Measurements from ENCODE around the gene ITGAX. TPM values are rescaled to one million over a fixed set of nuclear protein-coding genes. Genes with fewer than 3 reads are reported as not detected.

The ITGAX gene
- total and polyA plus RNA-seq, 10 of the 15 experiments (the other 5 are each of a cell fraction or from before 2014, with no cell fraction given) = 1.6 to 37.9 (median 17.9) TPM

DNA sequence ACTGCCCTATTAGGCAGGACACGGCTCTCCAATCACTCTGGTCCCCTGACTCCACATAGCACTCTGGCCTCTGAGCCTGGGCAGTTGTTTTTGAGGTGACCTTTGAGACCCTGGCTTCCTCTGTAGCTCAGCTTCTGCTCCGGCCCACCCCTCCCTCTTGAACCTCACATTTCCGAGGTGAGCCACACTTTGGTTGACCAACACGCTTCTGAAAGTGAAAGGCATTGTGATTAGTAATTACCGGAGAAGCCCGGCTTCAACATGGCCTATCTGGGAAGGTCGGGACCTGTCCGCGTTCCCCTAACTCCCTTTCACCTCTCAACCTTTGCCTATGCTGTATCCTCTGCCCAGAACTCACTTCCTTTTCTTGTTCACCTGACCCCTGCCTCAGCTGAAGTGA lies 10.3 kb upstream of the ITGAX start (continued):
- no peak for TF ChIP-seq ZBTB11 (CRISPR knock-in tag; IDR thresholded peaks at IDR 0.05)
- 0 out of 2 replicates have a peak, but pooled peaks have one; percentile 27 for TF ChIP-seq MXI1 (IDR thresholded peaks at IDR 0.05; ENCODE audit: low read depth, low read length)
- no peak for TF ChIP-seq LARP7 (IDR thresholded peaks at IDR 0.05)
- no peak for TF ChIP-seq RAD51 (IDR thresholded peaks at IDR 0.05)
- TF ChIP-seq MYC (IDR thresholded peaks at IDR 0.05; ENCODE audit: insufficient read depth, insufficient read length, insufficient replicate concordance, low read length, severe bottlenecking) = no peak
- peak; percentile 63; the same call in 1 of the 2 replicates for TF ChIP-seq SPI1 (IDR thresholded peaks at IDR 0.05; ENCODE audit: borderline replicate concordance, insufficient read depth, low read depth, low read length)
- TF ChIP-seq NFYB (IDR thresholded peaks at IDR 0.05; ENCODE audit: insufficient read depth, low read depth, low read length) = no peak
- TF ChIP-seq ZBTB40 (IDR thresholded peaks at IDR 0.05; ENCODE audit: borderline replicate concordance) = no peak
- TF ChIP-seq, protein P1, sequence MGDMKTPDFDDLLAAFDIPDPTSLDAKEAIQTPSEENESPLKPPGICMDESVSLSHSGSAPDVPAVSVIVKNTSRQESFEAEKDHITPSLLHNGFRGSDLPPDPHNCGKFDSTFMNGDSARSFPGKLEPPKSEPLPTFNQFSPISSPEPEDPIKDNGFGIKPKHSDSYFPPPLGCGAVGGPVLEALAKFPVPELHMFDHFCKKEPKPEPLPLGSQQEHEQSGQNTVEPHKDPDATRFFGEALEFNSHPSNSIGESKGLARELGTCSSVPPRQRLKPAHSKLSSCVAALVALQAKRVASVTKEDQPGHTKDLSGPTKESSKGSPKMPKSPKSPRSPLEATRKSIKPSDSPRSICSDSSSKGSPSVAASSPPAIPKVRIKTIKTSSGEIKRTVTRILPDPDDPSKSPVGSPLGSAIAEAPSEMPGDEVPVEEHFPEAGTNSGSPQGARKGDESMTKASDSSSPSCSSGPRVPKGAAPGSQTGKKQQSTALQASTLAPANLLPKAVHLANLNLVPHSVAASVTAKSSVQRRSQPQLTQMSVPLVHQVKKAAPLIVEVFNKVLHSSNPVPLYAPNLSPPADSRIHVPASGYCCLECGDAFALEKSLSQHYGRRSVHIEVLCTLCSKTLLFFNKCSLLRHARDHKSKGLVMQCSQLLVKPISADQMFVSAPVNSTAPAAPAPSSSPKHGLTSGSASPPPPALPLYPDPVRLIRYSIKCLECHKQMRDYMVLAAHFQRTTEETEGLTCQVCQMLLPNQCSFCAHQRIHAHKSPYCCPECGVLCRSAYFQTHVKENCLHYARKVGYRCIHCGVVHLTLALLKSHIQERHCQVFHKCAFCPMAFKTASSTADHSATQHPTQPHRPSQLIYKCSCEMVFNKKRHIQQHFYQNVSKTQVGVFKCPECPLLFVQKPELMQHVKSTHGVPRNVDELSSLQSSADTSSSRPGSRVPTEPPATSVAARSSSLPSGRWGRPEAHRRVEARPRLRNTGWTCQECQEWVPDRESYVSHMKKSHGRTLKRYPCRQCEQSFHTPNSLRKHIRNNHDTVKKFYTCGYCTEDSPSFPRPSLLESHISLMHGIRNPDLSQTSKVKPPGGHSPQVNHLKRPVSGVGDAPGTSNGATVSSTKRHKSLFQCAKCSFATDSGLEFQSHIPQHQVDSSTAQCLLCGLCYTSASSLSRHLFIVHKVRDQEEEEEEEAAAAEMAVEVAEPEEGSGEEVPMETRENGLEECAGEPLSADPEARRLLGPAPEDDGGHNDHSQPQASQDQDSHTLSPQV (IDR thresholded peaks at IDR 0.05) = no peak
- peak; percentile 98 for TF ChIP-seq RUNX3 (IDR thresholded peaks at IDR 0.05; ENCODE audit: low read length)
- TF ChIP-seq MLLT1 (IDR thresholded peaks at IDR 0.05) = peak; percentile 65
- TF ChIP-seq RELA (IDR thresholded peaks at IDR 0.05; ENCODE audit: borderline replicate concordance, partially characterized antibody) = no peak
- 0 out of 2 replicates have a peak, but pooled peaks have one; percentile 19 for TF ChIP-seq TCF3 (IDR thresholded peaks at IDR 0.05; ENCODE audit: borderline replicate concordance, insufficient read depth, low read depth, low read length)
- TF ChIP-seq SRF (IDR thresholded peaks at IDR 0.05; ENCODE audit: low read depth in 2 of 2, low read length in 2 of 2) = peak in 1 of 2 experiments; percentile 49; a peak in 1 of 4 replicates
- TF ChIP-seq CBX5 (IDR thresholded peaks at IDR 0.05; ENCODE audit: low read depth) = 0 out of 2 replicates have a peak, but pooled peaks have one; percentile 78
- TF ChIP-seq NFYA (IDR thresholded peaks at IDR 0.05; ENCODE audit: borderline replicate concordance, low read depth, low read length) = no peak

Measured in GM12878 (cell line).